Hepatocyte (in vitro differentiated cells): ENCODE data around the gene SP2. TPM values are rescaled to one million over a fixed set of nuclear protein-coding genes. Genes with fewer than 3 reads are reported as not detected.

Experiments
- DNase-seq: peaks from one replicate; pipeline ENCODE4 v3.0.0-alpha.2; 2016; ENCODE audit warnings: low spot score
- H2AFZ ChIP-seq: fragments of 200-600 bp; sonication (generic); 2 replicates; pipeline ENCODE4 v1.6.0; 2016; ENCODE audit warnings: antibody characterized with exemption, mild to moderate bottlenecking
- H3K27ac ChIP-seq: fragments of 200-600 bp; sonication (generic); 2 replicates; pipeline ENCODE4 v1.5.1; 2016; ENCODE audit warnings: mild to moderate bottlenecking
- H3K27me3 ChIP-seq: fragments of 200-600 bp; sonication (generic); 2 replicates; pipeline ENCODE4 v1.6.1; 2016
- H3K36me3 ChIP-seq: fragments of 200-600 bp; sonication (generic); replicated peaks from 2 replicates; pipeline ENCODE4 v1.5.1; 2016; ENCODE audit warnings: low read depth; ENCODE audit not compliant: insufficient read depth
- H3K4me1 ChIP-seq: fragments of 200-600 bp; sonication (generic); 2 replicates; pipeline ENCODE4 v1.5.1; 2016; ENCODE audit warnings: mild to moderate bottlenecking, moderate library complexity; ENCODE audit not compliant: insufficient read depth
- H3K4me2 ChIP-seq: fragments of 200-600 bp; sonication (generic); 2 replicates; pipeline ENCODE4 v1.6.0; 2016
- H3K4me3 ChIP-seq: fragments of 200-600 bp; sonication (generic); 2 replicates; pipeline ENCODE4 v1.5.1; 2016; ENCODE audit warnings: mild to moderate bottlenecking
- H3K79me2 ChIP-seq: fragments of 200-600 bp; sonication (generic); 2 replicates; pipeline ENCODE4 v1.6.0; 2017; ENCODE audit warnings: mild to moderate bottlenecking
- H3K9me2 ChIP-seq: fragments of 200-600 bp; sonication (generic); replicated peaks from 2 replicates; pipeline ENCODE4 v1.6.0; 2017; ENCODE audit warnings: mild to moderate bottlenecking; ENCODE audit not compliant: insufficient read depth
- H3K9me3 ChIP-seq: fragments of 200-600 bp; sonication (generic); 2 replicates; pipeline ENCODE4 v1.5.1; 2016; ENCODE audit warnings: low read depth, mild to moderate bottlenecking
- H4K20me1 ChIP-seq: fragments of 200-600 bp; sonication (generic); 2 replicates; pipeline ENCODE4 v1.6.0; 2016; ENCODE audit warnings: mild to moderate bottlenecking; ENCODE audit not compliant: insufficient read depth, poor library complexity, severe bottlenecking
- CTCF ChIP-seq: fragments of 200-600 bp; sonication (generic); IDR thresholded peaks from 2 replicates; pipeline ENCODE4 v1.5.1; 2016; ENCODE audit warnings: antibody characterized with exemption, mild to moderate bottlenecking; ENCODE audit not compliant: poor library complexity
- EZH2 ChIP-seq: fragments of 200-600 bp; sonication (generic); IDR thresholded peaks from 2 replicates; pipeline ENCODE4 v1.6.1; 2016; ENCODE audit warnings: antibody characterized with exemption, mild to moderate bottlenecking, borderline replicate concordance
- EZH2phosphoT487 ChIP-seq: fragments of 200-600 bp; sonication (generic); IDR thresholded peaks from one replicate; pipeline ENCODE4 v1.6.1; 2018; ENCODE audit warnings: antibody characterized with exemption, mild to moderate bottlenecking, low read depth, moderate library complexity; ENCODE audit not compliant: unreplicated experiment, severe bottlenecking
- WGBS: methylation state at CpG from one replicate; pipeline ENCODE4 v1.1.6; 2016; ENCODE audit warnings: low lambda C conversion rate; ENCODE audit errors: missing lambda C conversion rate; 5-methylcytosine and 5-hydroxymethylcytosine counted together
- polyA plus RNA-seq: library from polyadenylated mRNA; unstranded; fragments of >200 nt; fragmentation: Nextera tagmentation; extraction: Ambion mirVana; gene quantifications from 2 replicates; pipeline ENCODE4 v1.2.1, GENCODE V29; 2016
- total RNA-seq: library from RNA; depleted of rRNA; stranded (reverse); fragments of >200 nt; gene quantifications from 2 replicates; pipeline ENCODE4 v1.2.3, GENCODE V29; 2014

The SP2 gene
- total and polyA plus RNA-seq, 2 experiments from 2014 or later, result 1.5 to 10.6 TPM

DNA sequence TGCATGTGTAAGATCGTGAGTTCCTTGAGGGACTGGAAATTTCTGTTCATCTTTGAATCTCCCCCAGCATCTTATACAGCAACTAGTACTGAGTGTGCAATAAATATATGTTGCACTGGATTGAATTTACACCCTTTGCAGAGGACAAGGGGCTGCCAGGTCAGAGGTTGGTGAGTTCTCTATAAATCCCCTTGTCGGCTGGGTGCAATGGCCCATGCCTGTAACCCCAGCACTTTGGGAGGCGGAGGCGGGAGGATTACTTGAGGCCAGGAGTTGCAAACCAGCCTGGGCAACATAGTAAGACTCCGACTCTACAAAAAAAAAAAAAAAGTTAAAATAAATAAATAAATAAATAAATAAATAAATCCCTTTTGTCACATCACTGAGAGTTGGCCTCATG is 35.6 kb upstream of the SP2 start:
- Histone ChIP-seq H2AFZ (no peak overlapping the region), H3K27me3 (peaks cover 15% of the 10 kb centered on the region), H3K36me3 (no peaks in the 10 kb centered on the region), H3K4me1 (peaks cover 4% of the 10 kb centered on the region), H3K9me2 (no peaks in the 10 kb centered on the region), H3K4me2 (no peak overlapping the region), H3K79me2 (no peaks in the 10 kb centered on the region), H3K9me3 (no peaks in the 10 kb centered on the region), H3K4me3 (no peak overlapping the region), H4K20me1 (no peaks in the 10 kb centered on the region), H3K27ac (no peak overlapping the region)
- DNase-seq, result no peak
- no peak for TF ChIP-seq EZH2phosphoT487
- no peak for TF ChIP-seq CTCF
- TF ChIP-seq EZH2, result no peak
- WGBS, result 93% methylated on average over 5 of the region's 5 CpGs

- H3K79me2 ChIP-seq, result no peaks in the 10 kb centered on the region
- H3K27ac ChIP-seq, result no peak overlapping the region
- no peak overlapping the region for H3K4me3 ChIP-seq
- no peaks in the 10 kb centered on the region for H3K9me3 ChIP-seq
- TF ChIP-seq EZH2phosphoT487, result no peak
- no peak for TF ChIP-seq CTCF
- no peak for TF ChIP-seq EZH2
- peaks cover 9% of the 10 kb centered on the region for H3K4me1 ChIP-seq
- no peaks in the 10 kb centered on the region for H3K36me3 ChIP-seq
- H2AFZ ChIP-seq, result no peak overlapping the region
- H3K27me3 ChIP-seq, result no peaks in the 10 kb centered on the region
- no peak overlapping the region for H3K4me2 ChIP-seq
- no peak for DNase-seq
- H3K9me2 ChIP-seq, result no peaks in the 10 kb centered on the region
- no peaks in the 10 kb centered on the region for H4K20me1 ChIP-seq
- WGBS, result 81% methylated on average over 7 of the region's 7 CpGs
These were observed 33.2 kb upstream of the SP2 start for GRCh38 chr17:47862621-47863440.

DNA sequence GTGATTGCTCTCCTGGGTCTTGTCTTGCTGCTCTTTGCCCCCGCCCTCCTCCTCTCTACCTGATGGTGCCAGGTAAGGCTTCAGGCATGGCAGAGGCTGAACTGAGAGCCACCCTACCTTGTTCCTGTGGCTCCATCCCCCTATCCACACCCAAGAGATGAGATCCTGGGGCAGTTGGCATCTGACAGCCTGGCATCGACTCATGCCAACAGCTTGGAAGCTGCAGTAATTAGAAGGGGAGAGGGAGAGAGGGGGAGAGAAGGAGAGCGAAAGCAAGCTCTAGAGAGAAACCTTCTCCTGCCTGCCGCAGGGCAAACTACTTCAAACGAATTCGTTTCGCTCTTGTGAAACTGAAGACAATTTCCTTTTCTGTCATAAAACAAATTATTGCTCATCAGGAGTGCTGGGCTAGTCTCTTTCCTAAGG is 31.2 kb upstream of the SP2 start:
- Histone ChIP-seq H3K4me3 (no peak overlapping the region), H3K4me1 (peaks cover 9% of the 10 kb centered on the region), H3K27ac (no peak overlapping the region), H3K9me2 (no peaks in the 10 kb centered on the region), H3K79me2 (no peaks in the 10 kb centered on the region), H3K9me3 (no peaks in the 10 kb centered on the region), H4K20me1 (no peaks in the 10 kb centered on the region), H3K36me3 (no peaks in the 10 kb centered on the region), H2AFZ (no peak overlapping the region), H3K27me3 (peaks cover 11% of the 10 kb centered on the region), H3K4me2 (no peak overlapping the region)
- TF ChIP-seq EZH2, result no peak
- TF ChIP-seq EZH2phosphoT487, result no peak
- TF ChIP-seq CTCF, result no peak
- DNase-seq, result no peak
- WGBS, result 50% methylated on average over 7 of the region's 7 CpGs
